Esophagus muscularis mucosa (tissue), 4 donors: ENCODE results near the gene TNRC6C.

Source experiments
- CTCF ChIP-seq, 3 experiments: fragments of 200-600 bp in 2 of 3; fragments of 450-650 bp in 1 of 3; sonication (generic) in 2 of 3; IDR thresholded peaks; one replicate each; pipeline ENCODE4 v1.5.1; 2017 to 2019; ENCODE audit warnings: antibody characterized with exemption in 3 of 3, mild to moderate bottlenecking in 2 of 3, moderate library complexity in 1 of 3
- EP300 ChIP-seq: sonication (generic); formaldehyde crosslinking; IDR thresholded peaks from one replicate; pipeline ENCODE4 v1.6.1; 2017; ENCODE audit warnings: antibody characterized with exemption
- POLR2A ChIP-seq: fragments of 450-650 bp; IDR thresholded peaks from one replicate; pipeline ENCODE4 v1.6.1; 2017; ENCODE audit warnings: antibody characterized with exemption, moderate library complexity, mild to moderate bottlenecking, low read depth
- POLR2AphosphoS5 ChIP-seq, 2 donors: sonication (generic); formaldehyde crosslinking; IDR thresholded peaks; one replicate each; pipeline ENCODE4 v1.6.1; 2017; ENCODE audit warnings: antibody characterized with exemption in 2 of 2

GRCh38 chr17:78057113-78057740 is 98.7 kb downstream of the TNRC6C start:
- TF ChIP-seq CTCF (IDR thresholded peaks at IDR 0.05) (no peak), POLR2A (no peak), EP300 (no peak), POLR2AphosphoS5 (IDR thresholded peaks at IDR 0.05) (no peak)
